Measurements from ENCODE around the gene TMEM143.

GRCh38 chr19:48303866-48304265 lies 59.9 kb downstream of the TMEM143 start:
- no peak for TF ChIP-seq POLR2A (IDR thresholded peaks at IDR 0.05; ENCODE audit: extremely low read depth, insufficient read length)
- no peak for TF ChIP-seq CTCF (IDR thresholded peaks at IDR 0.05; ENCODE audit: low read depth, low read length)
